ENCODE measurements around the gene NDUFS7.

Gene NDUFS7

GRCh38 chr19:1383312-1384084 is at the start of gene NDUFS7:
TSS of gene NDUFS7 (plus strand) at chr19:1383907. CDS start at chr19:1383927, 20 bp downstream.
- DNase-seq = peak; percentile 85 to 91

DNA sequence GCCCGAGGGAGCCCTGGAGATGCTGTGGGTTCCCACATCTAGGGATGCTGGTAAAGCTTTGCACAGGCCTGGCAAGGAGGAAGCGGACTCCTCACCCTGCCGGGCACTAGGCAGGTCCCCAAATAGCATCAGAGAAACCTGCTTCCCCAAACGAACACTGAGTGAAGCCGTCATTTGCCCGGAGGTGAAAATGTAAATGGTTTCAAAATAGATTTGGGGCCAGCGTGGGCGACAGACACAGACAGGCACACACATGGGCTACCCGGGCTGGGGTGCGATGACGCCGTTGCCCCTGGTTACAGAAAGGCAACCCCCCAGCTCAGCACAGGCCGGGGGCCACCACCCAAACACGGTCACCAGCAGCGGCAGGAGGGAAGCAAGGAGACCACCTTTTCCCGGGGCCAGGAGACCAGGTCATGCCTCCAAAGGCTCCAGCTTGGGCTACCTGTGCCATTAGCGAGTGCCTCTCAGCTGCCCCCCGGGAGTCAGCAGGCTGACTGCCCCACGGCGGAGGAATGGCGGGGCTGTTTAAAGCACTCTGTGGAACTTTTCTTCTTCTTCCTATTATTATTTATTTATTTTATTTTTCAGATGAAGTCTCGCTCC is 47.5 kb upstream of the NDUFS7 start:
- DNase-seq = no peak

DNA sequence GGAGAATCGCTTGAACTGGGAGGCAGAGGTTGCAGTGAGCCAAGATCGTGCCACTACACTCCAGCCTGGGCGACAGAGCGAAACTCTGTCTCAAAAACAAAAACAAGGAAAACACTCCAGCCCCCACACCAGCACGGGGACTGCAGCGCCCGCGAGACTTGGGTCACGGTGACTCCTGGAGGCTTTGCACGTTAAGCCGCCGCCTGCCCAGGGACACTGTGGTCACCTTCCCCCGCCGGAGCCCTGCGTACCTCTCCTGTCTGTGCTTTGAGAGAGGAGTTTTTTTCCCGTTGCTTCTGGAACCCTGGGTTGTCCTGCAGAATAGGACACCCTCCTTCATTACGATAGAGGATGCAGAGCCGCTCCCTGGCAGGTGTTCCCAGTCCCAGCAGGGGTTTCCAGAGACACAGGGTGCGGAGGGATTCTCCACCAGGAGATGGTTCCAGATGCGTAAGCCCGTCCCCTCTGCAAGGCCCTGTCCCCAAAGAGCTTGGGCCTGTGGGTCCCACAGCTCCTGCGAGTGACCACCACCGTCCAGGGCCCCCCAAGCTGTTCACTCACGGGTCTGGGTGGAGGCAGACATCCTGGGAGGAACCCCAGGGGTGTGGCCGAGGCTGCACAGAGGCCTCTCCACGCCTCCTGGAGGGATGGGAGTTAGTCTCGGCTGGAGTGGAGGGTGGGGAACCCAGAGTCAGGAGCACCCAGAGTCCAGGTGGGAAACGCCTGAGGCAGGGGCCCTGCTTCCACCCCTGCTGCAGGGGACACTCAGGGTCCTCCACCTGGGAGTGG is 42.8 kb upstream of the NDUFS7 start:
- no peak for DNase-seq

DNA sequence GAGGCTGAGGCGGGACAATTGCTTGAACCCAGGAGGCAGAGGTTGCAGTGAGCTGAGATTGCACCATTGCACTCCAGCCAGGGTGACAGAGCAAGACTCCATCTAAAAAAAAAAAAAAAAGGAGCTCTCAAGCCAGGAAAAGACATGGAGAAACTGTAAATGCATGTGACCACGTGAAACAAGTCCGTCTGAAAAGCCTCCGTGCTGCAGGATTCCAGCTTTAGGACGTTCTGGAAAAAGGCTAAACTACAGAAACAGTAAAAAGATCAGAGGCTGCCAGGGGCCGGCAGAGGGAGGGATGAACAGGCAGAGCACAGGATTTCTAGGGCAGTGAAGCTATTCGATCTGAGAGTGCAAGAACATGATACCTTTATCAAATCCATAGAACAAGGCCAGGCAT is 40.7 kb upstream of the NDUFS7 start:
- no peak for DNase-seq

DNA sequence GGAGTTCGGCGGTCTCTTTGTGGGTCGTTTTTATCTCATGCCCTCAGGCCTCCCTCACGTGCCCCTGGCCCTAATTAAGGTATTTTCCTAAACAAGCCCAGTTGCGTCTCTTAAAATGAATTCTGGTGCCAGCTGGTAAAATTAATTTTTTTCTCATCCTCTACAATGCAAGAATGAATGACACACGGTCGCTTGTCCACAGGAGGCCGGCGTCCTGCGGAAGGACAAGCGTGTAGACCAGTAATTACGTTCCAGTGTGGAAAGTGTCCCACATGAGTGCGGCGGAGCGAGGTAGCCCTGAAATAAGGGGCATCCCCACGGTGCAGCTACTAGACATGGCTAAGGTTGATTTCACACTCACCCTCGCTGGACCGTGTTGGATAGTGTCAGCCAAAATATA is 34.5 kb upstream of the NDUFS7 start:
- DNase-seq = no peak

DNA sequence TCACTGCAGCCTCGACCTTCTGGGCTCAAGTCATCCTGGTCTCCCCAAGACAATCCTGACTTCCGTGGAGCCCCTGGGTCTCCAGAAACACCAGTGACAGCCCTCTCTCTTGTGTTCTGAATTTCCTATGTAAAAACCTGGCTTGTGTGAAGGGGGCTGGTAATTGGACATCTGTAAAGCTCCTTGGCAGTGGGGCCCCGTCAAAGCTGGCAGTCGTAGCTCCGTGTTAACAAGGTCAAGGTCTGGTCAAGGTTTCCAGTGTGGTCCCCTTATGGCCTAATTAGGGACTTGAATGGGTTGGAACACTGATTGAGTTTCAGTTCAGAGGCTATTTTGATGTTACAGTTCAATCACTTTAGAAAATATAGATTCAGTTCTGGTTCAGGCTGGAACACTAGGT is 32.8 kb upstream of the NDUFS7 start:
- DNase-seq = no peak

DNA sequence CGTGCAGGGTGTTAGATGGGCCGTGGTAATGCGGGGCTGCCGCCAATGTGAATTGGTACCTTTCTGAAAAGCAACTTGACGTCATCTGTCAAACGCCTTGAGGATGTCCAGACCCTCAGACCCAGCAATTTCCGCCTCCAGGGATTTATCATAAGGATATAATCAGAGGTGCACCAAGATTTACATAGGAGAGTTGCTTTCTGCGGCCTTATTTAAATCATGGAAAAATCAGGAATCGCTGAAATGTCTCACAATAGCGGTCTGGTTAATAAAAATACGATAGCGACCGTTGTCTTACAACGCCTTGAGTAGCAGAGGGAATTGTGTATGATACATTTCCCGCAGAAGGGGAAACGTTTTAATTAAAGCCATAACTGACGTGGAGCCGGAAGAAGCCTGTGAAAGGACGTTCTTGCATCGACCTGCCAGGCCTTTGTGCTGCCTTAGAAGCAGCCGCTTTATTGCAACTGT is 32.3 kb upstream of the NDUFS7 start:
- no peak for DNase-seq

- no peak for DNase-seq
Measured at GRCh38 chr19:1353144-1353543, 30.6 kb upstream of the NDUFS7 start.

- no peak for DNase-seq
Measured at GRCh38 chr19:1354970-1355567, 28.6 kb upstream of the NDUFS7 start.

DNA sequence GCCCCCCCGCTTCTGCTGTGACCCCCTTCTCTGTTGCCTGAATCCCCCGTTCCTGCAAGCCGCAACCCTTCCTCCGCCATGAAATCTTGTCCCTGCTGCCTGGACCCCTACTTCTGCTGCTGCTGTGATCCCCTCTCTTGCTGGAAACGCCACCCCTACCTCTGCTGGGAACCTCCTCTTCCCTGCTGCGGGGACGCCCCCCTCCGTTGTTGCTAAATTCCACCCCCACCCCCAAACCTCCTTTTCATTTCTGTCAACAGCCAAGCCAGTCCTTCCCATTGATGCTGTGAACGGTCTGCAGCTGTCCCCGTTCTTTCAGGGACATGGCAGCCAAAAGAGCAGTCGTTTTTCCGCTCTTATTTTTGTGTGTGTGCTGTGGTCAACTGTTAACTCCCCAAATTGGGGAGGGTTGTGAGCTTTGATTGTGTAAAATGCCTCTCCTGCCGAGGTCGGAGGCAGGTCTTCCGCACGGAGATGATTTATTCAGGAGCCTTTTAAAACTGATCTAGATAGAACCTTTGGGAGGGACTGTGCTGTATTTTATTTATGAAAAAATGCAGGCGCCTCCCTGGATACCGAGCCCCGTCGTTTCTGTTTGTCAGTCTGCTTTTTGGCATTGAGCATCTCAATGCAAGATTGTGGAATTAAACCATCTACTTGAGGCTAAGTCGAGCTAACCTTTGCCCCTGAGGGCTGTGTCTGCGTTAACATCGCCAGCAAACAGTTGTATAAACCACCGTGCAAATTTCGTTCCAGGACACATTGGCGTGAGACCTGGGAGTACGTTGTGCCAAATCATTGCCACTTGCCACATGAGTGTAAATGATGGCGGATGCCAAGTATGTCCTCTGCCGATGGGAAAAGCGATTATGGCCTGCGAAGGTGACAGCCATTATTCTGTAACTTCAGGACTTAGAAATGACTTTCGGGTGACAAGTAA is 27.9 kb upstream of the NDUFS7 start:
- DNase-seq = peak; percentile 37 to 57

DNA sequence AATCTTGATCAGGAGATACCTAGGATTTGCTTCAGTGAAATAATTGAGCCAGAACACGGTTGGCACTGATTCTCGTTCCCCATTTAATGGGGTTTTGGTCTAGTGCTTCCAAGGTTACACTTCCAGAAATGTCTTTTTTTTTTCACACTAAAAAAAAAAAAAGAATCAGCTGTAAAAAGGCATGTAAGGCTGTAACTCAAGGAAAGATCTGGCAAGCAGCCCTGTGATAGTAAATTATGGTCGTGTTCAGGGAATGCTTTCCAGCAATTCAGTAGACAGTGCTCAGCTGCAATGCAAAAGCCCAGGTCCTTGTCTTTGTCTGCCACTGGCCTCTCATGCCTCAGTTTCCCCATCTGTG is 27.2 kb upstream of the NDUFS7 start:
- DNase-seq = no peak

- DNase-seq = no peak
Measured at GRCh38 chr19:1357531-1358109, 26.1 kb upstream of the NDUFS7 start.

DNA sequence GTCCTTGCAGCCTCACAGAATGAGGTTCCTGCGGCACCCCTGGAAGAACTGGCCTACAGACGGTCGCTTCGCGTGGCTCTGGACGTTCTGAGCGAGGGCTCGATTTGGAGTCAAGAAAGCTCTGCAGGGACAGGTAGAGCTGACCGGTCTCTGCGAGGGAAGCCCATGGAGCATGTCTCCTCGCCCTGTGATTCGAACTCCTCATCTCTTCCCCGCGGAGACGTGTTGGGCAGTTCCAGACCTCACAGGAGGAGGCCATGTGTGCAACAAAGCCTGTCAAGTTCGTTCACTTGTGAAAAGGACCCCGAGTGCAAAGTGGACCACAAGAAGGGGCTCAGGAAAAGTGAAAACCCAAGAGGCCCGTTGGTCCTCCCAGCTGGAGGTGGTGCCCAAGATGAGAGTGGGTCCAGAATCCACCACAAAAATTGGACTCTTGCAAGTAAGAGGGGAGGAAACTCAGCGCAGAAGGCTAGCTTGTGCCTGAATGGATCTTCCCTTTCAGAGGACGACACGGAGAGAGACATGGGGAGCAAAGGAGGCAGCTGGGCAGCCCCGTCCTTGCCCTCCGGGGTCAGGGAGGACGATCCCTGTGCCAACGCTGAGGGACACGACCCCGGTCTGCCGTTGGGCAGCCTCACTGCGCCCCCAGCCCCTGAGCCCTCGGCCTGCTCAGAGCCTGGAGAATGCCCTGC is 23.4 kb upstream of the NDUFS7 start:
- DNase-seq = no peak

DNA sequence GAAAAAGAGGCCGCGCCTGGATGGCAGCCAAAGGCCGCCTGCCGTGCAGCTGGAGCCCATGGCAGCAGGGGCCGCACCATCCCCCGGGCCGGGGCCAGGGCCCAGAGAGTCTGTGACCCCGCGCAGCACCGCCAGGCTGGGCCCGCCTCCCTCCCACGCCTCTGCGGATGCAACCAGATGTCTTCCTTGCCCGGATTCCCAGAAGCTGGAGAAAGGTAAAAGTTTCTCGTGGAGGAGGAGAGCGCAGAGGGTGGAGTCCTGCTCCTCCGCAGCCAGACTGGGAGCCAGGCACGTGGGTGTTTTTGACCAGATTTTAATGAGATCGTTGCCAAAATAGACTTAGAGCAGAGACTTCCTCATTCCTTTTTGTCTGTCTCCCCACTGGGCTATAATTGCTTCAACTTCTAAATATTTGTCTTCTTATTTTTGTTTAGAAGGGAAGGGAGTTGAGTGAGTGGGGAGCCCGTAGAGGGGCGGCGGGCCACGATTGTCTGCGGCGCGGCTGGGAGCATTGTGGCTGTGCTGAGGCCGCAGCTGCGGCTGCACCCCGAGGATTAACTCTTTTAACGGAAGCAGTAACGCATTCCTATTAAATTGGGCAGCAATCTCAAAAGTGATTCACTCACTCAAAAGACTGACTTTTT is 22.8 kb upstream of the NDUFS7 start:
- DNase-seq = peak; percentile 75 to 84

- no peak for DNase-seq
Measured at GRCh38 chr19:1361601-1362386, 21.9 kb upstream of the NDUFS7 start.

GRCh38 chr19:1362387-1363257 is 21.1 kb upstream of the NDUFS7 start:
- DNase-seq = no peak

- DNase-seq = no peak
Measured at GRCh38 chr19:1363599-1363998, 20.1 kb upstream of the NDUFS7 start.

- no peak for DNase-seq
Measured at GRCh38 chr19:1364070-1364704, 19.5 kb upstream of the NDUFS7 start.
